Activated naive CD8-positive, alpha-beta T cell treated with anti-CD3 and anti-CD28 coated beads, Interleukin-2, amount 10 ng/mL, durations not matched to agents 7 days and 5 days (primary cell): ENCODE measurements around the gene NR4A2. TPM values are rescaled to one million over a fixed set of nuclear protein-coding genes. Genes with fewer than 3 reads are reported as not detected.

Experiments used
- ATAC-seq: fragments of 150-1000 bp; cut with Tn5 transposase; one replicate; pipeline ENCODE4 v1.10.0; 2021; ENCODE audit warnings: low read depth, moderate library complexity
- POLR2A ChIA-PET: fragments of 350-600 bp; sonication (Branson Sonifier 250); formaldehyde crosslinking; loops from one replicate; lab custom pipeline; 2021; ENCODE audit warnings: antibody characterized with exemption; lab: Charles Lee
- DNase-seq: peaks from one replicate; pipeline ENCODE4 v3.0.0; 2021
- H3K27ac Mint-ChIP-seq: one replicate; pipeline ENCODE4 v1.8.0; 2022; ENCODE audit warnings: mild to moderate bottlenecking, mixed read lengths
- H3K27me3 Mint-ChIP-seq: one replicate; pipeline ENCODE4 v1.8.0; 2022; ENCODE audit warnings: mild to moderate bottlenecking, moderate library complexity, mixed read lengths
- H3K36me3 Mint-ChIP-seq: one replicate; pipeline ENCODE4 v1.8.0; 2021; ENCODE audit warnings: mild to moderate bottlenecking, mixed read lengths
- H3K4me1 Mint-ChIP-seq: one replicate; pipeline ENCODE4 v1.8.0; 2021; ENCODE audit warnings: mixed read lengths
- H3K4me3 Mint-ChIP-seq: one replicate; pipeline ENCODE4 v1.8.0; 2022; ENCODE audit warnings: mild to moderate bottlenecking, moderate library complexity, mixed read lengths
- H3K9me3 Mint-ChIP-seq: one replicate; pipeline ENCODE4 v1.8.0; 2021; ENCODE audit warnings: mixed read lengths
- total RNA-seq, 2 experiments: library from RNA; stranded (reverse); gene quantifications; one replicate each; pipeline ENCODE4 v1.2.3, GENCODE V29; 2021

The NR4A2 gene
- total RNA-seq, 2 experiments from 2014 or later = 3.0 to 3.2 TPM

DNA sequence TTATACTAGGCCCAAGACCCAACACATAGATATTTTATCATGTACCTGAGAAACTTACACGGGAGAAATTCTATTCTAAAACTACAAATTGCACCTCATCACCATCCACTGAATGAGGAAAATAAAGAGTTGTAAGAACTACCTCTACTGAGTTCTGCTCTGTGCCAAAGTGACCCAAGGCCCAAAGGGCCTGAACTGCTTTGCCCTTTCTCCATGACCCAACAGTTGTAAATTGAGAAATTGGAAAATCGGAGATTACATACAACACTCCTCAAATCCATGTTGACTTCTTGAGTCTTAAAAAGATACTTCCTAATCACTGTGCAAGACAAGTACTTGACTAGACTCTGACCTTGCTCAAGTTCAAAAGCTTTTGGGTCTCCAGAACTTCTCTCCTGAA lies 8.8 kb downstream of the NR4A2 start:
- POLR2A ChIA-PET = no interaction called here
- Mint-ChIP-seq H3K4me3 (no peak overlapping the region), H3K4me1 (peaks cover 19% of the 10 kb centered on the region), H3K9me3 (no peaks in the 10 kb centered on the region), H3K27ac (no peak overlapping the region), H3K27me3 (peaks cover 68% of the 10 kb centered on the region), H3K36me3 (peaks cover 8% of the 10 kb centered on the region)
- DNase-seq = no peak
- no peak for ATAC-seq

DNA sequence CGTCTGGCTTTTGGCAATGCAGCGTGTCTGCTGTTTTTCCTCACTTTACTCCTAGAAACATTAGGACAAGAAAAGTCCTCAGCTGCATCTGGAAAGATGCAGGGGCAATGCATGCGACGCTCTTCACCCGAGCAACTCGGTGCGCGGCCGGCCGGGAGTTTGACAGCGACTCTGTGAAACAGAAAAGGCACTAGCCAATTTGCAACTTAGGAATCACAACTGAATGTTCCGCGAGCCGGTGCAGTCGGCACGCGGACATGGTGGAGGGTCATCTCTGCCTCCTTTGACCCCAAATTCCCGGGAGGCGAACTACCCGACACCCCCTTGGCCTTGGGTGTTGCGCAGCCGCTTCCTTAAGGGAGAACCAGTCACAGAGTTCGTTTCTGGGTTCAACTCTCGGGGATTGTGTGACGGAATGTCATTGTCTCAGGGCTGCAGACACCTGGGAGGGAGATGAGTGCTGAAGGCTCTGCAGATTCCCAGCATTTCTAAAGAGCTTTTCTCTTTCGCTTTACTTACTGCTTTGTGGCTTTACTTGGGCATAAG lies 9.8 kb downstream of the NR4A2 start:
- no peak for DNase-seq
- POLR2A ChIA-PET = no interaction called here
- peak; percentile 5 for ATAC-seq
- peaks cover 6% of the 10 kb centered on the region for H3K36me3 Mint-ChIP-seq
- H3K4me3 Mint-ChIP-seq = peak overlapping the region; percentile 75
- peaks cover 73% of the 10 kb centered on the region for H3K27me3 Mint-ChIP-seq
- H3K4me1 Mint-ChIP-seq = peaks cover 19% of the 10 kb centered on the region
- no peak overlapping the region for H3K27ac Mint-ChIP-seq
- H3K9me3 Mint-ChIP-seq = no peaks in the 10 kb centered on the region

DNA sequence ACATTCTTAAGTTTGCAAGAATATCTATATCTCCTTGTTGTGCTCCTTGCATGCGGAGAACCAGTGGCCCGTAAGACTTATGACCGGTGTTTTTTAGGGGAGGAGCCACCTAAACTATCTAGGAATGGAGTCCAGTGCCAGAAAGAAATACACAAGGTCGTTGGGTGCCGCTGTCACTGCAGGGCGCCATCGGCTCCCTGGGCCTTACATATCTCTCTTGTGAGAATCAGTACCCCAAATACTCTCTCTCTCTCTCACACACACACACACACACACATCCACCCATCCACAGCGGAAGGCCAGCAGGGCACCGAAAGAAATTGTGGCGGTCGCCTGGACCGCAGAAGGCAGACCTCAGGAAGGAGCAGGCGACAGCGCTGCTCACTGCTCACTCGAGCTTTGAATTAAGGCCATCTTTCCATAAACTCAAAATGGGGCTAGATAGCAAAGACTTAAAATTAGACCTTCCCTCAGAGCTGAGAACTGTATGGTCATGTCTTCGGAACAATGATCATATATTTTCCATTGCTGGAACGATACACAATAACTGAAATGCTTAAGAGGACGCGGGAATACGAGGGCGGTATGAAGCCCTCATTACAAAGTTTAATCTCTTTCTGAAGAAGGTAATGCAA lies 10.4 kb downstream of the NR4A2 start:
- peaks cover 5% of the 10 kb centered on the region for H3K36me3 Mint-ChIP-seq
- peaks cover 78% of the 10 kb centered on the region for H3K27me3 Mint-ChIP-seq
- H3K27ac Mint-ChIP-seq = peak overlapping the region; percentile 15
- peaks cover 19% of the 10 kb centered on the region for H3K4me1 Mint-ChIP-seq
- H3K9me3 Mint-ChIP-seq = no peaks in the 10 kb centered on the region
- POLR2A ChIA-PET = no interaction called here
- peak overlapping the region; percentile 75 for H3K4me3 Mint-ChIP-seq
- peak; percentile 53 for ATAC-seq
- peak; percentile 53 for DNase-seq

DNA sequence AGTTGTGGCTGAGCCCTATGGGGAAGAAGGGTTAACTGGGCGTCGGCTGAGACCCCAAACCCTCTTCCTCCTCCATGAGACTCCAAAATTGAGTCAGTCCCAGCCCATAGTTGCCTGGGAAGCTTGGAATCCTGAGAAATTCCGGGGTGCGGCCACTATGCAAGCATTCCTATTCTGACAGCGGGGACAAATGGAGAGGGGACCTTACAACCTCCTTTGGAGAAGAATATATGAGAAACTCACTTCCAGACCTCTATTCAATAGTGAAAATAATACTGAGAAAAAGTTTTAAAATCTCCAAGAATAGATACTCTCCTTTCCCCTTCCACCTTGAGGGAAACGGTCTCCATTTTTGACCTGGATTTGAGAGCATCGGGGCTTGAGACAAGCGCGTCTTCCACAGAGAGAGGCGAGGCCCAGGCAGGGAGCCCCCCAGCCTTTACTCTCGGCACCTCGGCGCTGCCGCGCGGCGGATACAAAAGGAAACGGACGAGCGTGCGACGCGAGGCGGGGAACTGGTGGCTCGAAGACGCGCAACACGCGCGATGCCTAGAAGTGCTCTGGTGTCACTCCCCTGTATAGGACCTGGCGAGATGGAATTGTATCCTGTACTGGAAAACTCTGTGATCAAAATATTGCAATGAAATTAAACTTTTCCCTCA lies 11.1 kb downstream of the NR4A2 start:
- peaks cover 2% of the 10 kb centered on the region for H3K36me3 Mint-ChIP-seq
- no peaks in the 10 kb centered on the region for H3K9me3 Mint-ChIP-seq
- no peak overlapping the region for H3K27ac Mint-ChIP-seq
- POLR2A ChIA-PET = no interaction called here
- peak; percentile 56 for DNase-seq
- H3K4me3 Mint-ChIP-seq = peak overlapping the region; percentile 71
- H3K4me1 Mint-ChIP-seq = peaks cover 19% of the 10 kb centered on the region
- peak; percentile 32 for ATAC-seq
- H3K27me3 Mint-ChIP-seq = peaks cover 80% of the 10 kb centered on the region

DNA sequence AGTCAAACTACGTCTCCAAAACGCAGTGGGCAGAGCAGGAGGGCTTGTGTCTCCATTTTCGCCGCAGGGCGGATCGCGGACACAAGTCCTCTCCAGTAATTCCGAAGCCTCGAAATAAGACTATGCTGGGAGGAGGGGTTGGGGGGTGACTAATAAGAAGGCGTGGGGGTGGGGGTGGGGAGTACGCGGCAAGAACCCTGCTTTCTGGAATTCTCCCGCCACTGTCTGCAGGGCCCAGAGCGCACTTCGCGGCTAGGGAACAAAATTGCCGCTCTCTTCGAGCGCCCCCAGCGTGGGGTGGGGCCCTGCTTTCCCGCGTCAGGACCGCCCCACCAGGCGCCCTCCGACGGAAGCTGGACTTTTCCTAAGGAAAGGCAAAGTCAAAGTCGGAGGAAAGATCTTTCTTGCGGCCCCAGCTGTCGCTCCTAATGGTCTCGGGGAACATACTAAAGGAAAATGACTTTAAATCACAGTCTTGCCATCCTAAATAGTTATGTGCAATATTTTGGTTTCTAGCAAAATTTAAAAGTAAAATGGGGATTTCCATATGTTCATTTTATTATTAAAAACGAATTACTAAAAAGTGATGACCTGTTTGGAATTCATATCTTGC lies 11.9 kb downstream of the NR4A2 start:
- Mint-ChIP-seq H3K9me3 (no peaks in the 10 kb centered on the region), H3K36me3 (peaks cover 2% of the 10 kb centered on the region), H3K27ac (no peak overlapping the region), H3K27me3 (peaks cover 86% of the 10 kb centered on the region), H3K4me3 (peak overlapping the region; percentile 71), H3K4me1 (peaks cover 19% of the 10 kb centered on the region)
- DNase-seq (no peak), ATAC-seq (no peak)
- POLR2A ChIA-PET = no interaction called here

DNA sequence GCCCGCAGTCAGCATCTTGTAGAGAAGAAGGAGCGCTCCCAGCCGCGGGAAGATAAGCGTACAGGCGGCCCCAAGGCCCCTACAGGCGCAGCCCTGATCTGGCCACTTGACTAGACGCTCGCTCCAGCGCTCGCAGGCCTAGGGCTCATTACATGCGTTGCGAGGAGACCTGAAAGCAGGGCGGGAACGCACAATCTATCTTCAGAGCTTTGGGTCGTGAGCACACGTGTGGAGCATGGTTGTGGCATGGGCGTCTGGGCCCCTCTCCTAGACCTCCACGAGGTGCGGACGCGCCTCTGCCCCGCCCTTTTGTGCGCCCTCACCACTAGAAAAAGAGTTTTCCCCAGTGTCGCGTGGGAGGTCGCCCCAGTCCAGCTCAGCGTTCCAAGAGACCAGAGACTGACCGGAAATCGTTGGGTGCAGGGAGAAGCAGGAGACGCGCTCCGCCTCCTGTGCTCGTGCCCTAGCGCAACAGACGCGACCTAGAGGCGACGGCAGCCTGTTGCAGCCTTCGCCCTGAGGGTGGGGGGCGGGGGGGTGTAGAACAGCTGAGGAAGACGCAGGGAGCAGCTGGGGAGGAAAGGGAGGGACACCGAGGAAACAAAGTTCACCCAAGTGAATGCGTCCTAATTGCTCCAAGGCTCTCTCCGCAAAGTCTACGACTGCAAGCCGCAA lies 12.6 kb downstream of the NR4A2 start:
- H3K27me3 Mint-ChIP-seq = peaks cover 84% of the 10 kb centered on the region
- DNase-seq (no peak), ATAC-seq (no peak)
- no peak overlapping the region for H3K27ac Mint-ChIP-seq
- no peaks in the 10 kb centered on the region for H3K9me3 Mint-ChIP-seq
- H3K4me1 Mint-ChIP-seq = peaks cover 19% of the 10 kb centered on the region
- H3K4me3 Mint-ChIP-seq = peak overlapping the region; percentile 48
- POLR2A ChIA-PET = no interaction called here
- H3K36me3 Mint-ChIP-seq = no peaks in the 10 kb centered on the region

DNA sequence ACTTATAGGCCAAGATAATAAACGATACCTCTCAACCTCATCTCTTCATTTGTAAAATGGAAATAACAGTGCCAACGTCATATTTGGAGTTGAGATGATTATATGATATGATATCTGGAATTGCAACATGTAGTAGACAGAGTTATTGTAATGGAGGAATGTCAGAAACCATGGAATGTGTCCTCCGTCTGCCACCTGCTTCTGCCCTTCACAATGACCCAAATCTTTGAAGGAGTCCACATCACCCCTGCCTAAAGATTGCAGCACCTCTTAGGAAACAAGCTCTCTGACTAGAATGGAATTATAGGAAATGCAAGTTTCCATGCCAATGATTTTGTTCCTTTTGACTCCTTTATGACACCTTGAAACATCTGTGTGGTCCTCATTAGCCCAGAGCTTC lies 14.9 kb downstream of the NR4A2 start:
- no peak for DNase-seq
- H3K27ac Mint-ChIP-seq = no peak overlapping the region
- no peaks in the 10 kb centered on the region for H3K9me3 Mint-ChIP-seq
- H3K4me1 Mint-ChIP-seq = peaks cover 16% of the 10 kb centered on the region
- ATAC-seq = no peak
- peaks cover 89% of the 10 kb centered on the region for H3K27me3 Mint-ChIP-seq
- no peaks in the 10 kb centered on the region for H3K36me3 Mint-ChIP-seq
- H3K4me3 Mint-ChIP-seq = no peak overlapping the region
- POLR2A ChIA-PET = no interaction called here

DNA sequence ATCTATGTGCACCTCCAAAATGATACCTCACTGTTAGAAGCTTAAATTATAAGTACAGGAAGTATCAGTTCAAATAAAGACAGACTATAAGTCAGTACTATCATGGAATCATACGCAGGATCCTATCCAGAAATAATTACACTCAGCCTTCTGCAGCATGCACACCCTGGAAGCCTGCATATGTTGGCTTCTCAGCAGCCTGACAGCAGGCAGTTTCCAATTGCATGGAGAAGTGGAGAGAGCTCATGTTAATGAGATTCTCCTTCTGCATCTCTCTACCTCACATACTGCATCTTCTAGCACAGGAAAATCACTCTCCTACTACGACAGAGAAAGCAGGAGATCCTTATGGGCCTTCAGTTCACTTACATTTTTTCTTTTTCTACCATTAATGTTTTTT lies 20.5 kb downstream of the NR4A2 start:
- no peak for DNase-seq
- Mint-ChIP-seq H3K36me3 (no peaks in the 10 kb centered on the region), H3K4me1 (no peaks in the 10 kb centered on the region), H3K9me3 (no peaks in the 10 kb centered on the region), H3K27me3 (peaks cover 47% of the 10 kb centered on the region), H3K27ac (no peak overlapping the region), H3K4me3 (no peak overlapping the region)
- no peak for ATAC-seq
- POLR2A ChIA-PET = no interaction called here

DNA sequence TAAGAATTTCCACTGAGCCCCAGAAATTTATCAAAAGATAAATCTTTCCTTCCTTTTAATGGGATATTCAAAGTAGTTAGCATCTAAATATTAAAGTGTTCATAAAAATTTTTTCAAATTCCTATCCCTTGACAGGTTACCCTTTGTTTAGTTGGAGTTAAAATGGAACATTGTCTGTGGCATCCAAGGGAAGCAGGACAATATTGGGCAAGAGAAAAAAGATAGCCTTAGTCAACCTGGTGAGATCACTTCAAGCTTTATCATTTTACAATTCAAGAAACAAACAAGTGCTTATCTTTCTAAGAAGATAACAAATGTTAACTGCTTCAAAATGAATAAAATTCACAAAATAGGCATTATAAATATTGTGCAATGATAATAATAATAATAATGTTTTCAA lies 21.7 kb downstream of the NR4A2 start:
- POLR2A ChIA-PET = no interaction called here
- ATAC-seq (no peak), DNase-seq (no peak)
- H3K4me3 Mint-ChIP-seq = no peak overlapping the region
- peaks cover 42% of the 10 kb centered on the region for H3K27me3 Mint-ChIP-seq
- H3K4me1 Mint-ChIP-seq = no peaks in the 10 kb centered on the region
- H3K9me3 Mint-ChIP-seq = no peaks in the 10 kb centered on the region
- H3K27ac Mint-ChIP-seq = no peak overlapping the region
- no peaks in the 10 kb centered on the region for H3K36me3 Mint-ChIP-seq

DNA sequence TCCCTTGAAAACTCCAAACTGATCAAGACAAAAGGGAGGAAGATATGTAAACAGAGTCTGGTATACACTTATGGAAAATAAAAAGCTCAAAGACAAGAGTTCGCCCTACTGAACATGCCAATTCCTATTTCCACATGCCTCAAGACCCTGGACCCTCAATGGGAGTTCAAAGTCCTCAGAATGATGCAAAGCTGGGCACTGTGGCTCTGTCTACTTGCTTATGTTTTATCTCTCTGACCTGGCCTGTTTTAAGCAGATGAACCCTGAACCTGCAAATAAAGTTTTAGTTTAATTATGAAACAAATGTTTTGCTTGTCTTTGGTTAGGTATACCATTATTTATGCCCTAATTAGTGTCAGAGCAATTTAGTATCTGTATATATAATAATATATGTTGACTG lies 22.6 kb downstream of the NR4A2 start:
- Mint-ChIP-seq H3K27me3 (peaks cover 41% of the 10 kb centered on the region), H3K4me3 (no peak overlapping the region), H3K27ac (no peak overlapping the region), H3K9me3 (no peaks in the 10 kb centered on the region), H3K36me3 (no peaks in the 10 kb centered on the region), H3K4me1 (no peaks in the 10 kb centered on the region)
- DNase-seq (no peak), ATAC-seq (no peak)
- POLR2A ChIA-PET = no interaction called here

DNA sequence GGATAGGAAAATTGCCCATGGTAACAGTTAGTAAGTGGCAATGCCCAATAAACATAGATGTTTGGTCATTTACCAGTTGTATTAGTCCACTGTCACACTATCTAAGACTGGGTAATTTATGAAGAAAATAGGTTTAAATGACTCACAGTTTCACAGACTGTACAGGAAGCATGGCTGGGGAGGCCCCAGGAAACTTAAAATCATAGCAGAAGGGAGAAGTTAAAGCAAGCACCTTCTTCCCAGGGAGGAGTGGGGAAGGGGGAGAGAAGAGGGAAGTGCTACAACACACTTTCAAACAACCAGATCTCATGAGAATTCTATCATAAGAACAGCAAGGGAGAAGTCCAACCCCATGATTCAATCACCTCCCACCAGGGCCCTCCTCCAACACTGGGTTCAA lies 23.4 kb downstream of the NR4A2 start:
- no peaks in the 10 kb centered on the region for H3K36me3 Mint-ChIP-seq
- no peak overlapping the region for H3K4me3 Mint-ChIP-seq
- no peaks in the 10 kb centered on the region for H3K4me1 Mint-ChIP-seq
- DNase-seq = no peak
- no peaks in the 10 kb centered on the region for H3K9me3 Mint-ChIP-seq
- POLR2A ChIA-PET = no interaction called here
- ATAC-seq = no peak
- H3K27me3 Mint-ChIP-seq = peaks cover 34% of the 10 kb centered on the region
- H3K27ac Mint-ChIP-seq = no peak overlapping the region

DNA sequence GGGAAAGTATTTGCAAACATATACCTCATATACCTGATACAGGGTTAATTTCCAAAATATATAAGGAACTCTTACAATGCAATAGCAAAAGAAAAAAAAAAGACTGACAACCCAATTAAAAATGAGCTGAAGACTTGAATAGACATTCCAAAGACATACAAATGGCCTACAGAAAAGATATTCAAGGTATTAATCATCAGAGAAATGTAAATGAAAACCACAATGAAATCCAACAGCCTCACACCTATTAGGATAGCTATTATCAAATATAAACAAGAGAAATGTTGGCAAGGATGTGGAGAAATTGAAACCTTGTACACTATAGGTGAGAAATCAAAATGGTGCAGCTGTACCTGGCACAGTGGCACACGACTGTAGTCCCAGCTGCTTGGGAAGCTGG lies 25.7 kb downstream of the NR4A2 start:
- peaks cover 12% of the 10 kb centered on the region for H3K27me3 Mint-ChIP-seq
- H3K36me3 Mint-ChIP-seq = no peaks in the 10 kb centered on the region
- no peak overlapping the region for H3K27ac Mint-ChIP-seq
- no peak for ATAC-seq
- no peak overlapping the region for H3K4me3 Mint-ChIP-seq
- no peak for DNase-seq
- no peaks in the 10 kb centered on the region for H3K9me3 Mint-ChIP-seq
- no peaks in the 10 kb centered on the region for H3K4me1 Mint-ChIP-seq
- POLR2A ChIA-PET = no interaction called here

DNA sequence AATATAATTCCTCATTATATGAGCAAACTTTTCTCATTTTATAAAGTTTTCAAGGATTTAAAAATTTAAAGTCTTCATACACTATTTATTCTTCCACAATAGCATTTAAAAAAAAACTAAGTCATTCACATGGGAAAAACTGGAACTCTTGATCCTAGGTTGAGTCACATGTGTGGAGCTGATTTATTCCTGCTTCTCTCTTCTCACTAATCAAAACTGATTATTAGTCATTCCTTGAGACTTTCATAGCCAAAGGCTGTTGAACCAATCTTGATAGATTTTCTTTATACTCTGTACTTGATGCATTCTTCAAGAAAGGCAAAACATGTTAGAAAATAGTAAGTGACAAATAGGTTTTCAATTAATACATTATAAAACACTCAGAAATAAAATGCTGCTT lies 27.4 kb downstream of the NR4A2 start:
- no peak for ATAC-seq
- Mint-ChIP-seq H3K27ac (no peak overlapping the region), H3K27me3 (peaks cover 10% of the 10 kb centered on the region), H3K4me3 (no peak overlapping the region), H3K36me3 (no peaks in the 10 kb centered on the region), H3K9me3 (no peaks in the 10 kb centered on the region), H3K4me1 (no peaks in the 10 kb centered on the region)
- POLR2A ChIA-PET = no interaction called here
- no peak for DNase-seq
